H9 (cell line): Measurements from ENCODE around the gene CMSS1. TPM values are rescaled to one million over a fixed set of nuclear protein-coding genes. Genes with fewer than 3 reads are reported as not detected.

Source experiments
- DNase-seq: peaks from one replicate; pipeline ENCODE4 v3.0.0-alpha.2; 2017
- H2AFZ ChIP-seq: one replicate; pipeline ENCODE4 v1.6.1; 2013; ENCODE audit warnings: mild to moderate bottlenecking, low read length, control low read depth, moderate library complexity
- H2AK5ac ChIP-seq: 2 replicates; pipeline ENCODE4 v1.6.1; 2013; ENCODE audit warnings: low read length, control low read depth, mixed read lengths; ENCODE audit not compliant: insufficient read length
- H2BK120ac ChIP-seq: one replicate; pipeline ENCODE4 v1.6.1; 2013; ENCODE audit warnings: low read depth, mild to moderate bottlenecking, low read length, control low read depth, inconsistent platforms; ENCODE audit not compliant: poor library complexity, severe bottlenecking
- H2BK12ac ChIP-seq: 2 replicates; pipeline ENCODE4 v1.6.1; 2013; ENCODE audit warnings: low read length, control low read depth, mixed read lengths, low read depth; ENCODE audit not compliant: insufficient read length
- H2BK15ac ChIP-seq: 2 replicates; pipeline ENCODE4 v1.6.1; 2013; ENCODE audit warnings: low read depth, low read length, control low read depth
- H2BK20ac ChIP-seq: one replicate; pipeline ENCODE4 v1.6.1; 2013; ENCODE audit warnings: low read depth, mild to moderate bottlenecking, low read length, control low read depth, inconsistent platforms; ENCODE audit not compliant: poor library complexity, severe bottlenecking
- H2BK5ac ChIP-seq: 2 replicates; pipeline ENCODE4 v1.6.1; 2013; ENCODE audit warnings: low read length, control low read depth, mixed read lengths; ENCODE audit not compliant: insufficient read length
- H3K14ac ChIP-seq: 2 replicates; pipeline ENCODE4 v1.6.1; 2013; ENCODE audit warnings: low read length, control low read depth; ENCODE audit not compliant: insufficient read depth
- H3K18ac ChIP-seq: 2 replicates; pipeline ENCODE4 v1.6.1; 2013; ENCODE audit warnings: low read depth, mild to moderate bottlenecking, mixed read lengths, low read length, control low read depth; ENCODE audit not compliant: insufficient read length
- H3K23ac ChIP-seq: 2 replicates; pipeline ENCODE4 v1.6.1; 2013; ENCODE audit warnings: low read length, control low read depth, mixed read lengths, low read depth; ENCODE audit not compliant: insufficient read length
- H3K23me2 ChIP-seq: 2 replicates; pipeline ENCODE4 v1.6.1; 2013; ENCODE audit warnings: low read depth, mild to moderate bottlenecking, mixed read lengths, low read length, control low read depth; ENCODE audit not compliant: insufficient read length, poor library complexity, severe bottlenecking
- H3K27ac ChIP-seq: 2 replicates; pipeline ENCODE4 v1.5.1; 2013; ENCODE audit warnings: low read length, control low read depth, mixed read lengths, low read depth; ENCODE audit not compliant: insufficient read length
- H3K27me3 ChIP-seq: 2 replicates; pipeline ENCODE4 v1.6.1; 2013; ENCODE audit warnings: low read length, control low read depth, inconsistent platforms; ENCODE audit not compliant: insufficient read depth
- H3K4ac ChIP-seq: 2 replicates; pipeline ENCODE4 v1.6.1; 2013; ENCODE audit warnings: low read depth, mild to moderate bottlenecking, control low read depth, inconsistent platforms, low read length, moderate library complexity
- H3K4me1 ChIP-seq: 2 replicates; pipeline ENCODE4 v1.6.1; 2013; ENCODE audit warnings: low read length, control low read depth, inconsistent platforms; ENCODE audit not compliant: insufficient read depth
- H3K4me2 ChIP-seq: 2 replicates; pipeline ENCODE4 v1.6.1; 2013; ENCODE audit warnings: low read length, control low read depth, mixed read lengths; ENCODE audit not compliant: insufficient read length, insufficient read depth
- H3K56ac ChIP-seq: 2 replicates; pipeline ENCODE4 v1.6.1; 2013; ENCODE audit warnings: low read depth, mild to moderate bottlenecking, mixed read lengths, low read length, control low read depth; ENCODE audit not compliant: insufficient read length
- H3K79me1 ChIP-seq: 2 replicates; pipeline ENCODE4 v1.6.1; 2013; ENCODE audit warnings: low read depth, mild to moderate bottlenecking, moderate library complexity, low read length, control low read depth, inconsistent platforms; ENCODE audit not compliant: insufficient read depth, poor library complexity, severe bottlenecking
- H3K79me2 ChIP-seq: 2 replicates; pipeline ENCODE4 v1.6.1; 2013; ENCODE audit warnings: low read length, control low read depth, inconsistent platforms; ENCODE audit not compliant: insufficient read depth
- H3K9ac ChIP-seq: 2 replicates; pipeline ENCODE4 v1.6.1; 2013; ENCODE audit warnings: low read length, control low read depth, mixed read lengths; ENCODE audit not compliant: insufficient read length; ENCODE audit errors: extremely low read depth
- H3K9me3 ChIP-seq: one replicate; pipeline ENCODE4 v1.6.1; 2013; ENCODE audit warnings: low read depth, low read length, inconsistent platforms; ENCODE audit not compliant: control insufficient read depth
- H3T11ph ChIP-seq: one replicate; pipeline ENCODE4 v1.6.1; 2013; ENCODE audit warnings: mild to moderate bottlenecking, low read length, control low read depth, inconsistent platforms
- H4K20me1 ChIP-seq: one replicate; pipeline ENCODE4 v1.6.1; 2013; ENCODE audit not compliant: control insufficient read depth, insufficient read length, insufficient read depth
- H4K5ac ChIP-seq: 2 replicates; pipeline ENCODE4 v1.6.1; 2013; ENCODE audit warnings: low read depth, mild to moderate bottlenecking, mixed read lengths, low read length, control low read depth; ENCODE audit not compliant: insufficient read length
- H4K8ac ChIP-seq: replicated peaks from 2 replicates; pipeline ENCODE4 v1.6.1; 2013; ENCODE audit warnings: low read length, control low read depth, mixed read lengths, low read depth; ENCODE audit not compliant: insufficient read length
- H4K91ac ChIP-seq: 2 replicates; pipeline ENCODE4 v1.6.1; 2013; ENCODE audit warnings: low read depth, mild to moderate bottlenecking, moderate library complexity, mixed read lengths, low read length, control low read depth; ENCODE audit not compliant: insufficient read length
- H3K27ac Mint-ChIP-seq, 3 experiments: 2 replicates in 2 of 3; 3 replicates in 1 of 3; pipeline ENCODE4 v1.8.0; 2020 to 2021; ENCODE audit warnings: mixed read lengths in 3 of 3, mild to moderate bottlenecking in 1 of 3, moderate library complexity in 1 of 3
- H3K27me3 Mint-ChIP-seq: 2 replicates; pipeline ENCODE4 v1.8.0; 2021; ENCODE audit warnings: low read depth, mild to moderate bottlenecking, moderate library complexity, mixed read lengths
- H3K36me3 Mint-ChIP-seq, 3 experiments: 2 replicates in 2 of 3; 3 replicates in 1 of 3; pipeline ENCODE4 v1.8.0; 2020 to 2021; ENCODE audit warnings: low read depth in 3 of 3, mixed read lengths in 3 of 3; ENCODE audit not compliant: insufficient read depth in 1 of 3
- H3K4me1 Mint-ChIP-seq, 2 experiments: 2 replicates each; pipeline ENCODE4 v1.8.0; 2020; ENCODE audit warnings: mixed read lengths in 2 of 2
- H3K4me3 Mint-ChIP-seq, 2 experiments: 2 replicates in 1 of 2; 3 replicates in 1 of 2; pipeline ENCODE4 v1.8.0; 2020 to 2021; ENCODE audit warnings: mild to moderate bottlenecking in 2 of 2, mixed read lengths in 2 of 2, moderate library complexity in 1 of 2
- H3K9me3 Mint-ChIP-seq, 2 experiments: 2 replicates in 1 of 2; 3 replicates in 1 of 2; pipeline ENCODE4 v1.8.0; 2020; ENCODE audit warnings: mild to moderate bottlenecking in 2 of 2, mixed read lengths in 2 of 2, moderate library complexity in 1 of 2
- CTCF ChIP-seq: fragments of 200-600 bp; sonication (generic); conservative IDR thresholded peaks from 3 replicates; pipeline ENCODE4 v1.8.0; 2021; ENCODE audit warnings: antibody characterized with exemption, mild to moderate bottlenecking
- WGBS: extraction: QIAGEN DNeasy Blood & Tissue Kit; methylation state at CpG from one replicate; pipeline ENCODE4 v1.1.7; 2013; ENCODE audit warnings: missing lambda C conversion rate, low lambda C conversion rate, mixed read lengths; ENCODE audit not compliant: insufficient read length; ENCODE audit errors: extremely low coverage; 5-methylcytosine and 5-hydroxymethylcytosine counted together
- total RNA-seq: library from RNA; stranded (reverse); gene quantifications from 2 replicates; pipeline ENCODE4 v1.2.1, GENCODE V29; 2021

Gene CMSS1
- total RNA-seq, 1 experiment from 2014 or later = 61.8 TPM

- H3K4me1 ChIP-seq = no peaks in the 10 kb centered on the region
- no peak for DNase-seq
- H2BK120ac ChIP-seq = no peak overlapping the region
- no peak overlapping the region for H2AK5ac ChIP-seq
- no peak overlapping the region for H3K4ac ChIP-seq
- peaks cover 8 to 10% of the 10 kb centered on the region in 2 experiments; a peak in 3 of 4 replicates for H3K4me1 Mint-ChIP-seq
- no peak overlapping the region for H3K9ac ChIP-seq
- no peaks in the 10 kb centered on the region for H4K20me1 ChIP-seq
- H3K27me3 ChIP-seq = no peaks in the 10 kb centered on the region
- H3K4me2 ChIP-seq = no peak overlapping the region
- no peak overlapping the region for H3K56ac ChIP-seq
- no peak overlapping the region for H3T11ph ChIP-seq
- no peak for TF ChIP-seq CTCF
- no peak overlapping the region for H2BK12ac ChIP-seq
- WGBS = no CpG with 5 or more reads among the region's 7 CpGs
- H2BK15ac ChIP-seq = no peak overlapping the region
- H2AFZ ChIP-seq = no peak overlapping the region
- no peaks in the 10 kb centered on the region for H3K79me1 ChIP-seq
- no peaks in the 10 kb centered on the region for H3K79me2 ChIP-seq
- H3K27ac Mint-ChIP-seq = no peak overlapping the region; a peak in 1 of 7 replicates
- no peak overlapping the region for H3K27ac ChIP-seq
- no peak overlapping the region for H3K18ac ChIP-seq
- H3K27me3 Mint-ChIP-seq = no peaks in the 10 kb centered on the region
- no peak overlapping the region for H3K14ac ChIP-seq
- H2BK20ac ChIP-seq = no peak overlapping the region
- H3K4me3 Mint-ChIP-seq = no peak overlapping the region
- H4K91ac ChIP-seq = no peak overlapping the region
- H3K9me3 ChIP-seq = no peaks in the 10 kb centered on the region
- H3K36me3 Mint-ChIP-seq = no peaks in the 10 kb centered on the region
- H3K9me3 Mint-ChIP-seq = no peaks in the 10 kb centered on the region
- no peak overlapping the region for H4K5ac ChIP-seq
- H3K23me2 ChIP-seq = no peaks in the 10 kb centered on the region
- no peak overlapping the region for H3K23ac ChIP-seq
- H2BK5ac ChIP-seq = no peak overlapping the region
- no peak overlapping the region for H4K8ac ChIP-seq
Measured at GRCh38 chr3:100108464-100109079, 290.9 kb downstream of the CMSS1 start.
